Measurements from ENCODE around the gene RIPOR2. TPM values are rescaled to one million over a fixed set of nuclear protein-coding genes. Genes with fewer than 3 reads are reported as not detected.

RIPOR2 gene
- total and polyA plus RNA-seq, 2 of the 13 experiments (the other 11 are each of a cell fraction or from before 2014, with no cell fraction given): 0.02 to 0.05 TPM

DNA sequence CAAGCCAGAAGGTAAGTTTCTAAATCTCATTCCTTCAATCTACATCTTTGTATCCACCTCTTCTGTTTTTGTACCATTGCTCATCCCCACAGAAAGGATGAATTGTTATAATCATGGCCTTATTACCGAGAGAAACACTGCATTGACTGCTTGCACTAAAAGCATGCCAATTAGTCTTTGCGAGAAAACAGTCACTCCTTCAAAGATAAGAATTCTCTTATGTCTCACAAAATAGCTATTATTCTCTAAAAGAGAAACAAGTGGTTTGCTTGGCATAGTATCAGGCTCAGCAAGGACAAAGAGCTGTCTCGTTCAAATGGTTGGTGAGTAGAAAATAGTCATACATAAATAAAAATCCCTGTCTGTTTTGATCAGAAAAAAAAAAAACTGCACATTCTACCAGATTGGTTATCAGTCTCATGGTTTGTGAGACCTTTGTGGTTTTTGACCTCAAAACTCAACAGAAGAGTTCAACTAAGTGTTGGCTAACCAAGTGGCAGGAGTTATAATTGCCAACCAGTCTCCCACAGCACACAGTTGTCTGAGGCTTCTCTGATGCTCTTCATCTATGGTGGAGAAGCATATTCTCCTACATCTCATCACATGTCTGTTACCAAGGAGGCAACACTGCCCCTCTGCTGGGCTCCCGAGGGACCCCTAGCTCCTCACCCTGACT lies 101.9 kb downstream of the RIPOR2 start:
- Histone ChIP-seq H3K27me3 (ENCODE audit: control insufficient read depth in 1 of 2, insufficient read depth in 2 of 2, low read length in 2 of 2) (peaks cover 0 to 5% of the 10 kb centered on the region in 2 experiments; a peak in 2 of 5 replicates), H3K36me3 (replicated peaks in 1 of 2; ENCODE audit: control insufficient read depth in 1 of 2, insufficient read depth in 2 of 2, low read length in 2 of 2) (no peaks in the 10 kb centered on the region), H3K4me3 (replicated peaks in 1 of 3; ENCODE audit: insufficient read depth in 1 of 3, low read depth in 2 of 3, low read length in 3 of 3) (no peak overlapping the region), H4K20me1 (ENCODE audit: insufficient read depth, low read length) (no peaks in the 10 kb centered on the region), H2AFZ (ENCODE audit: low read length) (no peak overlapping the region), H3K9me3 (ENCODE audit: low read length) (no peaks in the 10 kb centered on the region), H3K9ac (ENCODE audit: insufficient read depth, low read depth, low read length) (no peak overlapping the region), H3K4me1 (ENCODE audit: insufficient read depth, low read length) (peaks cover 7% of the 10 kb centered on the region; the same call in 1 of the 2 replicates), H3K27ac (ENCODE audit: extremely low read length, insufficient read depth, low read length) (no peak overlapping the region), H3K79me2 (ENCODE audit: insufficient read depth, low read length) (no peaks in the 10 kb centered on the region), H3K4me2 (ENCODE audit: low read depth, low read length) (no peak overlapping the region)
- intact Hi-C loops (cut with micrococcal nuclease; ENCODE audit: unreplicated experiment): no loop called here
- FAIRE-seq (no peak), ATAC-seq (no peak), DNase-seq (ENCODE audit: low spot score) (no peak)
- TF ChIP-seq SNRNP70 (IDR thresholded peaks at IDR 0.05; ENCODE audit: low read depth, low read length): no peak
- TF ChIP-seq ZNF7 (CRISPR knock-in tag; IDR thresholded peaks at IDR 0.05): no peak
- no peak for TF ChIP-seq ZNF337 (CRISPR knock-in tag; IDR thresholded peaks at IDR 0.05; ENCODE audit: borderline replicate concordance, low read depth)
- TF ChIP-seq GPN1 (CRISPR knock-in tag; IDR thresholded peaks at IDR 0.05; ENCODE audit: borderline replicate concordance): no peak
- no peak for TF ChIP-seq RBM22 (optimal IDR thresholded peaks at IDR 0.05; ENCODE audit: low read length)
- TF ChIP-seq CAMTA2 (CRISPR knock-in tag; IDR thresholded peaks at IDR 0.05; ENCODE audit: borderline replicate concordance): no peak
- TF ChIP-seq ZBTB7B (CRISPR knock-in tag; IDR thresholded peaks at IDR 0.05): no peak
- no peak for TF ChIP-seq SRY (CRISPR knock-in tag; IDR thresholded peaks at IDR 0.05)
- no peak for TF ChIP-seq ZNF652 (CRISPR knock-in tag; IDR thresholded peaks at IDR 0.05; ENCODE audit: borderline replicate concordance, low read depth)
- TF ChIP-seq ZNF775 (CRISPR knock-in tag; IDR thresholded peaks at IDR 0.05; ENCODE audit: borderline replicate concordance): no peak
- TF ChIP-seq, protein P1, sequence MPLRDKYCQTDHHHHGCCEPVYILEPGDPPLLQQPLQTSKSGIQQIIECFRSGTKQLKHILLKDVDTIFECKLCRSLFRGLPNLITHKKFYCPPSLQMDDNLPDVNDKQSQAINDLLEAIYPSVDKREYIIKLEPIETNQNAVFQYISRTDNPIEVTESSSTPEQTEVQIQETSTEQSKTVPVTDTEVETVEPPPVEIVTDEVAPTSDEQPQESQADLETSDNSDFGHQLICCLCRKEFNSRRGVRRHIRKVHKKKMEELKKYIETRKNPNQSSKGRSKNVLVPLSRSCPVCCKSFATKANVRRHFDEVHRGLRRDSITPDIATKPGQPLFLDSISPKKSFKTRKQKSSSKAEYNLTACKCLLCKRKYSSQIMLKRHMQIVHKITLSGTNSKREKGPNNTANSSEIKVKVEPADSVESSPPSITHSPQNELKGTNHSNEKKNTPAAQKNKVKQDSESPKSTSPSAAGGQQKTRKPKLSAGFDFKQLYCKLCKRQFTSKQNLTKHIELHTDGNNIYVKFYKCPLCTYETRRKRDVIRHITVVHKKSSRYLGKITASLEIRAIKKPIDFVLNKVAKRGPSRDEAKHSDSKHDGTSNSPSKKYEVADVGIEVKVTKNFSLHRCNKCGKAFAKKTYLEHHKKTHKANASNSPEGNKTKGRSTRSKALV (CRISPR knock-in tag; IDR thresholded peaks at IDR 0.05): no peak
- TF ChIP-seq, protein P2, sequence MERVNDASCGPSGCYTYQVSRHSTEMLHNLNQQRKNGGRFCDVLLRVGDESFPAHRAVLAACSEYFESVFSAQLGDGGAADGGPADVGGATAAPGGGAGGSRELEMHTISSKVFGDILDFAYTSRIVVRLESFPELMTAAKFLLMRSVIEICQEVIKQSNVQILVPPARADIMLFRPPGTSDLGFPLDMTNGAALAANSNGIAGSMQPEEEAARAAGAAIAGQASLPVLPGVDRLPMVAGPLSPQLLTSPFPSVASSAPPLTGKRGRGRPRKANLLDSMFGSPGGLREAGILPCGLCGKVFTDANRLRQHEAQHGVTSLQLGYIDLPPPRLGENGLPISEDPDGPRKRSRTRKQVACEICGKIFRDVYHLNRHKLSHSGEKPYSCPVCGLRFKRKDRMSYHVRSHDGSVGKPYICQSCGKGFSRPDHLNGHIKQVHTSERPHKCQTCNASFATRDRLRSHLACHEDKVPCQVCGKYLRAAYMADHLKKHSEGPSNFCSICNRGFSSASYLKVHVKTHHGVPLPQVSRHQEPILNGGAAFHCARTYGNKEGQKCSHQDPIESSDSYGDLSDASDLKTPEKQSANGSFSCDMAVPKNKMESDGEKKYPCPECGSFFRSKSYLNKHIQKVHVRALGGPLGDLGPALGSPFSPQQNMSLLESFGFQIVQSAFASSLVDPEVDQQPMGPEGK (CRISPR knock-in tag; IDR thresholded peaks at IDR 0.05): no peak
- no peak for TF ChIP-seq ZFP62 (CRISPR knock-in tag; IDR thresholded peaks at IDR 0.05)
- TF ChIP-seq ELF1 (CRISPR knock-in tag; IDR thresholded peaks at IDR 0.05): no peak
- no peak for TF ChIP-seq RAD51 (IDR thresholded peaks at IDR 0.05; ENCODE audit: borderline replicate concordance)
- no peak for TF ChIP-seq ZNF644 (CRISPR knock-in tag; IDR thresholded peaks at IDR 0.05; ENCODE audit: low read depth)
- BruUV-seq (replicated peaks): no TSS peak
- in situ Hi-C loops (cut with HindIII; ENCODE audit: extremely low pct_ligation_motif_present, low pct_unique_long_range_greater_than_20kb): no loop called here
- POLR2A ChIA-PET: no interaction called here
- 36% methylated on average over 4 of the region's 4 CpGs for WGBS (ENCODE audit: low lambda C conversion rate)
- CTCF ChIA-PET (ENCODE audit: low intra/inter-chr PET ratio, low total read pairs): no interaction called here
